Kidney glomerular epithelial cell (primary cell): ENCODE measurements around the gene KRTAP10-8.
"Not testable (repeated sequence)": the region's sequence is repeated elsewhere in the genome, so short reads cannot be mapped to it uniquely, and the experiment has no call there.

ENCODE experiments used
- DNase-seq: peaks from one replicate; lab custom pipeline; 2025; lab: John Stamatoyannopoulos, UW

Gene KRTAP10-8

GRCh38 chr21:44599264-44600029, 12.4 kb upstream of the KRTAP10-8 start:
- no peak for DNase-seq

- not testable (repeated sequence) for DNase-seq
These were observed 11.5 kb upstream of the KRTAP10-8 start, which contains the start of gene KRTAP10-7 for GRCh38 chr21:44600118-44600978. TSS of gene KRTAP10-7 (plus strand) at chr21:44600597. CDS start at chr21:44600622, 25 bp downstream.

- not testable (repeated sequence) for DNase-seq
These were observed 10.8 kb upstream of the KRTAP10-8 start for GRCh38 chr21:44601091-44601490.

GRCh38 chr21:44601596-44602462, 10.1 kb upstream of the KRTAP10-8 start:
- no peak for DNase-seq

GRCh38 chr21:44602463-44602850, 9.4 kb upstream of the KRTAP10-8 start:
- DNase-seq = no peak

- DNase-seq = no peak
These were observed 8.6 kb upstream of the KRTAP10-8 start for GRCh38 chr21:44603109-44603875.

GRCh38 chr21:44603911-44604310, 8.0 kb upstream of the KRTAP10-8 start:
- no peak for DNase-seq

GRCh38 chr21:44606495-44606894, 5.4 kb upstream of the KRTAP10-8 start:
- no peak for DNase-seq

- DNase-seq = no peak
These were observed 2.7 kb upstream of the KRTAP10-8 start for GRCh38 chr21:44609193-44609592.

- not testable (repeated sequence) for DNase-seq
These were observed 1.6 kb upstream of the KRTAP10-8 start for GRCh38 chr21:44610157-44610843.

GRCh38 chr21:44611551-44611950, 328 bp upstream of the KRTAP10-8 start:
- DNase-seq = no peak

GRCh38 chr21:44612669-44613229, 870 bp downstream of the KRTAP10-8 start:
- no peak for DNase-seq

- DNase-seq = no peak
These were observed 1.7 kb downstream of the KRTAP10-8 start for GRCh38 chr21:44613386-44614155.

- DNase-seq = no peak
These were observed 2.3 kb downstream of the KRTAP10-8 start for GRCh38 chr21:44614161-44614631.

- DNase-seq = no peak
These were observed 3.1 kb downstream of the KRTAP10-8 start for GRCh38 chr21:44614961-44615391.

GRCh38 chr21:44615466-44615865, 3.6 kb downstream of the KRTAP10-8 start:
- DNase-seq = no peak

- no peak for DNase-seq
These were observed 4.2 kb downstream of the KRTAP10-8 start for GRCh38 chr21:44615911-44616590.

- no peak for DNase-seq
These were observed 4.7 kb downstream of the KRTAP10-8 start for GRCh38 chr21:44616591-44616926.

- DNase-seq = no peak
These were observed 5.2 kb downstream of the KRTAP10-8 start for GRCh38 chr21:44617071-44617501.
